Type B pancreatic cell (in vitro differentiated cells): ENCODE data around the gene FAM229A. TPM values are rescaled to one million over a fixed set of nuclear protein-coding genes. Genes with fewer than 3 reads are reported as not detected.

ENCODE experiments used
- DNase-seq: peaks from one replicate; pipeline ENCODE4 v3.0.0; 2021; ENCODE audit warnings: mixed read lengths; ENCODE audit not compliant: unreplicated experiment; ENCODE audit errors: extremely low spot score
- H3K27ac Mint-ChIP-seq: 2 replicates; pipeline ENCODE4 v1.8.0; 2021; ENCODE audit warnings: mild to moderate bottlenecking, mixed read lengths
- H3K27me3 Mint-ChIP-seq: 2 replicates; pipeline ENCODE4 v1.8.0; 2021; ENCODE audit warnings: mixed read lengths
- H3K36me3 Mint-ChIP-seq: 2 replicates; pipeline ENCODE4 v1.8.0; 2021; ENCODE audit warnings: mixed read lengths
- H3K4me1 Mint-ChIP-seq: one replicate; pipeline ENCODE4 v1.8.0; 2021; ENCODE audit warnings: mixed read lengths; ENCODE audit not compliant: unreplicated experiment
- H3K4me3 Mint-ChIP-seq: 2 replicates; pipeline ENCODE4 v1.8.0; 2021; ENCODE audit warnings: mild to moderate bottlenecking, mixed read lengths
- H3K9me3 Mint-ChIP-seq: 2 replicates; pipeline ENCODE4 v1.8.0; 2021; ENCODE audit warnings: mixed read lengths
- total RNA-seq: library from RNA; stranded (reverse); gene quantifications from 2 replicates; pipeline ENCODE4 v1.2.1, GENCODE V29; 2021; ENCODE audit warnings: low replicate concordance
- TF ChIP-seq, protein P1 (sequence below): fragments of 200-600 bp; sonication (generic); conservative IDR thresholded peaks from 2 replicates; pipeline ENCODE4 v1.5.0; 2021; ENCODE audit warnings: antibody characterized with exemption, mild to moderate bottlenecking

FAM229A gene
- total RNA-seq, 1 donor from 2014 or later, result 8.7 TPM

DNA sequence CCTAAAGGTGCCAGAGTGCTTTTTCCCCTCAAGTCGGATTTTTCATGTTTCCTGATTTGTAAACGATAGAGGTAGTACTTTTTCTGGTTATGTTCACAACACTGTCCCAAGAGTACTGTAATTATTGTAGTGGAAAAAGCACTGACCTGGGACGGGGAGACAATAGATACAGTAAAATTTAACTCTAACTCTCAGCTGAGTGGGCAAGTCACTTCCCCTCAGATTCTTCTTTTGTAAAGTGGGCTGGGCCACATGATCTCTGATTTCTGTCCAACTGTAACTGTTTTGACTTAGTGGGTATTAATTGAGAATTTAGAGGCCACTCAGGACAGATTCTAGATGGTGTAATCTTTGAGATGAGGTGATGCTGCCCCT is 45.4 kb downstream of the FAM229A start:
- DNase-seq, result no peak
- no peaks in the 10 kb centered on the region for H3K27me3 Mint-ChIP-seq
- H3K4me1 Mint-ChIP-seq, result peaks cover 3% of the 10 kb centered on the region
- no peak overlapping the region for H3K27ac Mint-ChIP-seq
- TF ChIP-seq, protein P1, sequence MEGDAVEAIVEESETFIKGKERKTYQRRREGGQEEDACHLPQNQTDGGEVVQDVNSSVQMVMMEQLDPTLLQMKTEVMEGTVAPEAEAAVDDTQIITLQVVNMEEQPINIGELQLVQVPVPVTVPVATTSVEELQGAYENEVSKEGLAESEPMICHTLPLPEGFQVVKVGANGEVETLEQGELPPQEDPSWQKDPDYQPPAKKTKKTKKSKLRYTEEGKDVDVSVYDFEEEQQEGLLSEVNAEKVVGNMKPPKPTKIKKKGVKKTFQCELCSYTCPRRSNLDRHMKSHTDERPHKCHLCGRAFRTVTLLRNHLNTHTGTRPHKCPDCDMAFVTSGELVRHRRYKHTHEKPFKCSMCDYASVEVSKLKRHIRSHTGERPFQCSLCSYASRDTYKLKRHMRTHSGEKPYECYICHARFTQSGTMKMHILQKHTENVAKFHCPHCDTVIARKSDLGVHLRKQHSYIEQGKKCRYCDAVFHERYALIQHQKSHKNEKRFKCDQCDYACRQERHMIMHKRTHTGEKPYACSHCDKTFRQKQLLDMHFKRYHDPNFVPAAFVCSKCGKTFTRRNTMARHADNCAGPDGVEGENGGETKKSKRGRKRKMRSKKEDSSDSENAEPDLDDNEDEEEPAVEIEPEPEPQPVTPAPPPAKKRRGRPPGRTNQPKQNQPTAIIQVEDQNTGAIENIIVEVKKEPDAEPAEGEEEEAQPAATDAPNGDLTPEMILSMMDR, result no peak
- peaks cover 7% of the 10 kb centered on the region for H3K36me3 Mint-ChIP-seq
- no peaks in the 10 kb centered on the region for H3K9me3 Mint-ChIP-seq
- no peak overlapping the region for H3K4me3 Mint-ChIP-seq

DNA sequence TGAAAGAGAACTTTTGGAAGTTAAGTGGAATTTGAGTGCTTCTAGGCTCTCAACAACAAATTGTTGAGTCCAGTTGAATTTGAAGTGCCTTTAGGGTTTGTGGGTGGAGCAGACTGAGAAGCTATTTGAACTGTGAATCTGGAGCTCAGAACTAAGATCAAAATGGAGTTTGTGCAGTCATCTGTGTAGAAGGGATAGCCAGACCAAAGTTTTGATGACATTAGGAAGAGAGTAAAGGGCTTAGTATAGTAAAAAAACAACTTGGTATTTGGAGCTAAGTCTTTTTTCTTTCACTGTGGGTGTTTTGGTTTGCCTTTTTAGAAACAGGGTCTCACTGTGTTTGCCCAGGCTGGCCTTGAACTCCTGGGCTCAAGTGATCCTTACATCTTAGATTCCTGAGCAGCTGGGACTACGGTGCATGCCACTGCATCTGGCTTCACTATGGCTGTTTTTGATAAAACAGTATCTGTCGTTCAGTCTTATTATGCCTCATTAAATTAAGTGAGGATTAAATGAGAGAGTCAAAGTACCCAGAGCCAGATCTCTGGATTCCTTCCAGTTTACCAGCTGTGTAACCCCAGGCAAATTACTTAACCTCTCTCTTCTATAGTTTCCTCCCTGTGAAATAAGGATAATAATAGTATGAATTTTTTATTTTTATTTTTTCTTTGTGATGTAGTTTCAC is 50.4 kb downstream of the FAM229A start:
- H3K36me3 Mint-ChIP-seq, result peaks cover 11% of the 10 kb centered on the region
- no peak overlapping the region for H3K4me3 Mint-ChIP-seq
- no peaks in the 10 kb centered on the region for H3K27me3 Mint-ChIP-seq
- peak overlapping the region; percentile 57 for H3K27ac Mint-ChIP-seq
- no peak for DNase-seq
- no peaks in the 10 kb centered on the region for H3K9me3 Mint-ChIP-seq
- H3K4me1 Mint-ChIP-seq, result peaks cover 30% of the 10 kb centered on the region
- TF ChIP-seq, protein P1, result no peak

Other genes starting within 250 kb of the FAM229A start
- 54.0 and 60.4 TPM in 2 replicates for gene TXLNA, start 182.8 kb downstream of the FAM229A start, total RNA-seq
- 15.8 and 19.6 TPM in 2 replicates for gene CCDC28B, start 161.9 kb downstream of the FAM229A start, total RNA-seq
- gene IQCC, start 156.8 kb downstream of the FAM229A start, total RNA-seq, result 4.3 and 4.7 TPM in 2 replicates
- gene DCDC2B, start 153.4 kb downstream of the FAM229A start, total RNA-seq, result not detected in 2 replicates
- gene TMEM234, start 140.1 kb downstream of the FAM229A start, total RNA-seq, result 33.9 and 35.4 TPM in 2 replicates
- gene EIF3I, start 140.1 kb downstream of the FAM229A start, total RNA-seq, result 162 and 179 TPM in 2 replicates
- 1.4 and 2.1 TPM in 2 replicates for gene FAM167B, start 115.3 kb downstream of the FAM229A start, total RNA-seq
- not detected in 2 replicates for gene LCK, start 111.2 kb downstream of the FAM229A start, total RNA-seq
- gene HDAC1, start 70.4 kb downstream of the FAM229A start, total RNA-seq, result 108 and 114 TPM in 2 replicates
- 247 and 465 TPM in 2 replicates for gene MARCKSL1, start 26.3 kb downstream of the FAM229A start, total RNA-seq
- gene TSSK3, start 54 bp upstream of the FAM229A start, total RNA-seq, result 2.1 and 3.8 TPM in 2 replicates
- gene BSDC1, start 32.0 kb upstream of the FAM229A start, total RNA-seq, result 66.5 and 71.3 TPM in 2 replicates
- gene ZBTB8B, start 102.6 kb upstream of the FAM229A start, total RNA-seq, result 0.74 and 1.9 TPM in 2 replicates
- 5.4 and 9.5 TPM in 2 replicates for gene ZBTB8A, start 176.9 kb upstream of the FAM229A start, total RNA-seq